ENCODE measurements around the gene CLPTM1L. TPM values are rescaled to one million over a fixed set of nuclear protein-coding genes. Genes with fewer than 3 reads are reported as not detected.

The CLPTM1L gene
- total RNA-seq, 4 donors from 2014 or later, result 78.0 to 143 (median 104) TPM

DNA sequence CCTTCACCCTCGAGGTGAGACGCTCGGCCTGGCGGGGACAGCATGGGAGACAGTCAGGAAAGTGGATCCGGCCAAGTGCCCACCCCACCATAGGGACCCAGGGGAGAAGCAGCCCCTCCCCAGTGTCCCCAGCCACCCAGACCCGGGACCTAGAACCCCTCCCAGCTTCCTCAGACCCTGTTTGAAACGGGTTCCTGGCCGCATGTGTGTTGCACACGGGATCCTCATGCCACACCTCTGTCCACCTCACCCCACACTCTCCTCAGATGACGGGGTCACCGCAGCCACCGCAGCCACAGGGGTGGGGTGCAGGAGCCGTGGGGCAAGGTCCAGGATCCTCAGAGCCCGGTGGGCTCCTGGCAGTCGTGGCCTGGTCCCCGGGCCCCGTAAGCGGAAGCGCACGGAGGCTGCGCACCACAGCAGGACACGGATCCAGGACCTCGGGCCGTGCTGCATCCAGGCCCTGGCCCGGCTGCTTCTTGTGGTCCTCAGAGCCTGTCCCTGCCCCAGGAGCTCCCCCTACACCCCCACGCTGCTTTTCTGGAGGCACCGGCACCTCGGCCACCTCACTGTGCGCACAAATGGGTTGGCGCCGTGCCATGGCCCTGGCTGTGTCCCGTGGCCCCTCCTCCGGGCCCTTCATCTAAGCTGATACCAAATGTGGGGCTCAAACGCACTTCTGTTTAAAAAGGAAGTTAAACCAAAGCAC lies 65.3 kb downstream of the CLPTM1L start:
- TF ChIP-seq, protein P1, sequence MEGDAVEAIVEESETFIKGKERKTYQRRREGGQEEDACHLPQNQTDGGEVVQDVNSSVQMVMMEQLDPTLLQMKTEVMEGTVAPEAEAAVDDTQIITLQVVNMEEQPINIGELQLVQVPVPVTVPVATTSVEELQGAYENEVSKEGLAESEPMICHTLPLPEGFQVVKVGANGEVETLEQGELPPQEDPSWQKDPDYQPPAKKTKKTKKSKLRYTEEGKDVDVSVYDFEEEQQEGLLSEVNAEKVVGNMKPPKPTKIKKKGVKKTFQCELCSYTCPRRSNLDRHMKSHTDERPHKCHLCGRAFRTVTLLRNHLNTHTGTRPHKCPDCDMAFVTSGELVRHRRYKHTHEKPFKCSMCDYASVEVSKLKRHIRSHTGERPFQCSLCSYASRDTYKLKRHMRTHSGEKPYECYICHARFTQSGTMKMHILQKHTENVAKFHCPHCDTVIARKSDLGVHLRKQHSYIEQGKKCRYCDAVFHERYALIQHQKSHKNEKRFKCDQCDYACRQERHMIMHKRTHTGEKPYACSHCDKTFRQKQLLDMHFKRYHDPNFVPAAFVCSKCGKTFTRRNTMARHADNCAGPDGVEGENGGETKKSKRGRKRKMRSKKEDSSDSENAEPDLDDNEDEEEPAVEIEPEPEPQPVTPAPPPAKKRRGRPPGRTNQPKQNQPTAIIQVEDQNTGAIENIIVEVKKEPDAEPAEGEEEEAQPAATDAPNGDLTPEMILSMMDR (IDR thresholded peaks at IDR 0.05), result no peak
- no peak for TF ChIP-seq POLR2AphosphoS5 (IDR thresholded peaks at IDR 0.05)
- TF ChIP-seq POLR2A (IDR thresholded peaks at IDR 0.05), result no peak
- no peak for TF ChIP-seq EP300 (IDR thresholded peaks at IDR 0.05; ENCODE audit: low read depth)
- in situ Hi-C loops (cut with MboI; ENCODE audit: low pct_ligation_motif_present in 1 of 4, low pct_unique_long_range_greater_than_20kb in 1 of 4, low sequenced_read_pairs in 3 of 4) (no loop called here), intact Hi-C loops (cut with DNase I; ENCODE audit: low total_unique reads) (no loop called here)

GRCh38 chr5:1278656-1279442 lies 66.0 kb downstream of the CLPTM1L start:
- Histone ChIP-seq H3K36me3 (no peaks in the 10 kb centered on the region), H3K4me3 (no peak overlapping the region), H3K27me3 (no peaks in the 10 kb centered on the region), H3K4me1 (no peaks in the 10 kb centered on the region), H3K27ac (no peak overlapping the region), H3K9me3 (no peaks in the 10 kb centered on the region)
- in situ Hi-C loops (cut with MboI; ENCODE audit: low pct_ligation_motif_present in 1 of 4, low pct_unique_long_range_greater_than_20kb in 1 of 4, low sequenced_read_pairs in 3 of 4) (no loop called here), intact Hi-C loops (cut with DNase I; ENCODE audit: low total_unique reads) (no loop called here)
- 96% methylated on average over 40 of the region's 42 CpGs; no CpG with 5 or more reads in 1 of the 2 donors for WGBS, 2 donors (ENCODE audit: low coverage in 1 of 2)
- TF ChIP-seq EP300 (IDR thresholded peaks at IDR 0.05; ENCODE audit: low read depth) (no peak), POLR2A (IDR thresholded peaks at IDR 0.05) (no peak), POLR2AphosphoS5 (IDR thresholded peaks at IDR 0.05) (no peak)
- TF ChIP-seq, protein P1 (IDR thresholded peaks at IDR 0.05), result no peak
- DNase-seq, result no peak

More for the DNA sequence above, 65.3 kb downstream of the CLPTM1L start:
- Histone ChIP-seq H3K27me3 (no peaks in the 10 kb centered on the region), H3K9me3 (no peaks in the 10 kb centered on the region), H3K36me3 (no peaks in the 10 kb centered on the region), H3K27ac (no peak overlapping the region), H3K4me1 (no peaks in the 10 kb centered on the region), H3K4me3 (no peak overlapping the region)
- DNase-seq, result no peak
- WGBS, 2 donors (ENCODE audit: low coverage in 1 of 2), result 80 to 93% methylated on average over 1 to 28 of the region's 34 CpGs

DNA sequence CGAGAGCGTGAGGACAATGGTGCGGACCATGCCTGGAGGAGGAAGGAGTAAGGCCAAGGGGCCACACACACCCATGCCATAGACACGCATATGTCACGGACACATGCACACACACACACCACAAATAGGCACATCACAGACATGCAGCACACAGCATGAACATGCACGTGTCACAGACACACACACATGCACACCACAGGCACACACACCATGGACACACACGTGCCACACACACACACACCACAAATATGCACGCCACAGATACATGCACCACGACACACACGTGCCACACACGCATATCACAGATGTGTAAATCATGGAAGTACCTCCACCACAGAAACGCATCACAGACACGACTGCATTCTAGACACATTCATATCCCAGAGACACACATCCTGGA lies 66.7 kb downstream of the CLPTM1L start:
- in situ Hi-C loops (cut with MboI; ENCODE audit: low pct_ligation_motif_present in 1 of 4, low pct_unique_long_range_greater_than_20kb in 1 of 4, low sequenced_read_pairs in 3 of 4), result no loop called here
- intact Hi-C loops (cut with DNase I; ENCODE audit: low total_unique reads), result no loop called here
- no peak for DNase-seq

DNA sequence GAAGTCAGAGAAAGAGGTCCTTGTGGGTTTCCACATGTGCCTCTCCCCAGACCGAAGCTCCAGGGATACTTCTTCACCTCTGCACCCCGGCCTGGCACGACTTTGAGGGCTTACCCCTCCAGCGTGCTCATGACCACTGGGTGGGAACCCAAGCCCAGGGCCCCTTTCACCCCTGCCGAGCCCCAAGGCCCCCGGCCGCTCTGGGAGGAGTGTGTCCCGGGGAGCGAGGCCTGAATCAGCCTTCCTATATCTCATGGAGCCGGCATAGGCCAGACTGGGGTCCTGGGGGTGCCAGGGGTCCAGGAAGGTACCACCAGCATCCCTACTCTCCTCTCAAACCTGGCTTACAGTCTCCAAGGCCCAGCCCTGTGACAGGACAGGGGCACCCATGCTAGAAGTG lies 67.1 kb downstream of the CLPTM1L start:
- Histone ChIP-seq H3K4me1 (no peaks in the 10 kb centered on the region), H3K36me3 (no peaks in the 10 kb centered on the region), H3K27ac (no peak overlapping the region), H3K9me3 (no peaks in the 10 kb centered on the region), H3K4me3 (no peak overlapping the region), H3K27me3 (no peaks in the 10 kb centered on the region)
- TF ChIP-seq, protein P1 (IDR thresholded peaks at IDR 0.05), result no peak
- TF ChIP-seq POLR2A (IDR thresholded peaks at IDR 0.05) (no peak), EP300 (IDR thresholded peaks at IDR 0.05; ENCODE audit: low read depth) (no peak), POLR2AphosphoS5 (IDR thresholded peaks at IDR 0.05) (no peak)
- intact Hi-C loops (cut with DNase I; ENCODE audit: low total_unique reads), result no loop called here
- WGBS, 2 donors (ENCODE audit: low coverage in 1 of 2), result 95% methylated on average over 10 of the region's 10 CpGs; no CpG with 5 or more reads in 1 of the 2 donors
- DNase-seq, result no peak
- in situ Hi-C loops (cut with MboI; ENCODE audit: low pct_ligation_motif_present in 1 of 4, low pct_unique_long_range_greater_than_20kb in 1 of 4, low sequenced_read_pairs in 3 of 4), result no loop called here

More for the DNA sequence above, 66.7 kb downstream of the CLPTM1L start:
- Histone ChIP-seq H3K27me3 (no peaks in the 10 kb centered on the region), H3K9me3 (no peaks in the 10 kb centered on the region), H3K4me1 (no peaks in the 10 kb centered on the region), H3K27ac (no peak overlapping the region), H3K4me3 (no peak overlapping the region), H3K36me3 (no peaks in the 10 kb centered on the region)
- no peak for TF ChIP-seq POLR2AphosphoS5 (IDR thresholded peaks at IDR 0.05)
- TF ChIP-seq, protein P1 (IDR thresholded peaks at IDR 0.05), result no peak
- TF ChIP-seq EP300 (IDR thresholded peaks at IDR 0.05; ENCODE audit: low read depth), result no peak
- no peak for TF ChIP-seq POLR2A (IDR thresholded peaks at IDR 0.05)
- WGBS, 2 donors (ENCODE audit: low coverage in 1 of 2), result 94 to 95% methylated on average over 8 to 13 of the region's 13 CpGs

Measured in transverse colon (tissue), 4 donors.